H1 (cell line): ENCODE measurements around the gene EMC10. TPM values are rescaled to one million over a fixed set of nuclear protein-coding genes. Genes with fewer than 3 reads are reported as not detected.

Experiments used
- CTCF ChIA-PET: fragments of 300-600 bp; sonication (Branson Sonifier 250); formaldehyde crosslinking; loops from one replicate; lab custom pipeline; 2021; ENCODE audit not compliant: partially characterized antibody; lab: Charles Lee
- POLR2A ChIA-PET: fragments of 300-600 bp; sonication (Branson Sonifier 250); formaldehyde crosslinking; loops from one replicate; lab custom pipeline; 2021; ENCODE audit warnings: inconsistent platforms; ENCODE audit not compliant: partially characterized antibody; lab: Charles Lee
- DNase-seq, 2 experiments: peaks; one replicate each; pipeline versions ENCODE4 v3.0.0 to v3.0.0-alpha.2; 2010 to 2022; ENCODE audit warnings: low spot score in 2 of 2, low read depth in 1 of 2, mixed read lengths in 1 of 2
- FAIRE-seq: peaks from 2 replicates; lab custom pipeline; 2011; peaks lifted over from hg19 to GRCh38; lab: Jason Lieb, UNC
- H2AFZ ChIP-seq: 2 replicates; pipeline ENCODE4 v1.8.1; 2012; ENCODE audit warnings: low read length, inconsistent platforms
- H2AK5ac ChIP-seq: 2 replicates; pipeline ENCODE4 v1.6.1; 2013; ENCODE audit warnings: low read depth, low read length
- H2BK120ac ChIP-seq: replicated peaks from 2 replicates; pipeline ENCODE3; 2013; ENCODE audit warnings: low read depth, low read length, inconsistent platforms
- H2BK12ac ChIP-seq: 2 replicates; pipeline ENCODE4 v1.6.1; 2013; ENCODE audit warnings: low read depth, low read length
- H2BK15ac ChIP-seq: 2 replicates; pipeline ENCODE4 v1.6.1; 2013; ENCODE audit warnings: low read length
- H2BK20ac ChIP-seq: 2 replicates; pipeline ENCODE4 v1.6.1; 2013; ENCODE audit warnings: low read length
- H2BK5ac ChIP-seq: 2 replicates; pipeline ENCODE4 v1.6.1; 2013; ENCODE audit warnings: low read depth, low read length
- H3K14ac ChIP-seq: 2 replicates; pipeline ENCODE4 v1.6.1; 2013; ENCODE audit warnings: inconsistent platforms; ENCODE audit not compliant: insufficient read length
- H3K18ac ChIP-seq: 2 replicates; pipeline ENCODE4 v1.6.1; 2013; ENCODE audit warnings: low read length; ENCODE audit errors: extremely low read depth
- H3K23ac ChIP-seq: 2 replicates; pipeline ENCODE4 v1.6.1; 2013; ENCODE audit warnings: inconsistent platforms; ENCODE audit not compliant: insufficient read length
- H3K23me2 ChIP-seq: 2 replicates; pipeline ENCODE4 v1.6.1; 2013; ENCODE audit warnings: low read depth, low read length
- H3K27ac ChIP-seq: 2 replicates; pipeline ENCODE4 v1.6.1; 2011; ENCODE audit warnings: low read depth, low read length, inconsistent platforms
- H3K27me3 ChIP-seq, 4 experiments: replicated peaks in 1 of 4; 1 replicate in 1 of 4; 2 replicates in 3 of 4; pipeline versions ENCODE4 v1.6.1 to v1.8.1; 2011 to 2013; ENCODE audit warnings: low read length in 3 of 4, mild to moderate bottlenecking in 3 of 4, inconsistent platforms in 2 of 4, mixed read lengths in 2 of 4, moderate library complexity in 1 of 4; ENCODE audit not compliant: control insufficient read depth in 3 of 4, insufficient read depth in 3 of 4; ENCODE audit errors: extremely low read depth in 1 of 4
- H3K36me3 ChIP-seq, 4 experiments: 2 replicates each; pipeline versions ENCODE4 v1.6.1 to v1.8.1; 2011 to 2013; ENCODE audit warnings: mild to moderate bottlenecking in 4 of 4, low read length in 3 of 4, moderate library complexity in 2 of 4, control low read depth in 1 of 4, inconsistent platforms in 1 of 4; ENCODE audit not compliant: insufficient read depth in 4 of 4, control insufficient read depth in 2 of 4
- H3K4ac ChIP-seq: replicated peaks from 2 replicates; pipeline ENCODE3; 2013; ENCODE audit warnings: low read length, low read depth, mixed read lengths, inconsistent platforms; ENCODE audit not compliant: insufficient read length
- H3K4me1 ChIP-seq, 4 experiments: replicated peaks in 1 of 4; 1 replicate in 1 of 4; 2 replicates in 3 of 4; pipeline versions ENCODE4 v1.6.1 to v1.8.1; 2011 to 2013; ENCODE audit warnings: low read length in 3 of 4, inconsistent platforms in 2 of 4, mixed read lengths in 1 of 4; ENCODE audit not compliant: insufficient read depth in 4 of 4, control insufficient read depth in 3 of 4
- H3K4me2 ChIP-seq, 2 experiments: 2 replicates each; pipeline versions ENCODE4 v1.6.1 to v1.8.1; 2011 to 2013; ENCODE audit warnings: low read depth in 2 of 2, low read length in 2 of 2, control low read depth in 1 of 2, inconsistent platforms in 1 of 2, mild to moderate bottlenecking in 1 of 2; ENCODE audit not compliant: insufficient read depth in 1 of 2
- H3K4me3 ChIP-seq, 4 experiments: fragments of 200-600, 300-600 bp in 1 of 4; sonication (generic), shearing (Covaris generic), sonication (Bioruptor Twin) in 1 of 4; 2 replicates each; pipeline versions ENCODE4 v1.5.1 to v1.8.1; 2011 to 2016; ENCODE audit warnings: low read length in 4 of 4, low read depth in 3 of 4, control low read depth in 2 of 4, inconsistent platforms in 2 of 4, mild to moderate bottlenecking in 2 of 4, mixed read lengths in 1 of 4, moderate library complexity in 1 of 4; ENCODE audit not compliant: insufficient read depth in 2 of 4; ENCODE audit errors: extremely low read depth in 1 of 4
- H3K56ac ChIP-seq: replicated peaks from 2 replicates; pipeline ENCODE3; 2013; ENCODE audit warnings: low read depth, mild to moderate bottlenecking, mixed read lengths, low read length, inconsistent platforms; ENCODE audit not compliant: insufficient read length
- H3K79me1 ChIP-seq: 2 replicates; pipeline ENCODE4 v1.6.1; 2013; ENCODE audit warnings: low read depth, low read length, control low read depth
- H3K79me2 ChIP-seq, 2 experiments: 2 replicates each; pipeline versions ENCODE4 v1.6.1 to v1.8.1; 2012 to 2013; ENCODE audit warnings: low read length in 2 of 2, mild to moderate bottlenecking in 2 of 2, inconsistent platforms in 1 of 2; ENCODE audit not compliant: insufficient read depth in 2 of 2, control insufficient read depth in 1 of 2
- H3K9ac ChIP-seq, 4 experiments: replicated peaks in 1 of 4; 1 replicate in 1 of 4; 2 replicates in 3 of 4; pipeline versions ENCODE4 v1.6.1 to v1.8.1; 2011 to 2013; ENCODE audit warnings: low read depth in 3 of 4, low read length in 3 of 4, control low read depth in 2 of 4, mild to moderate bottlenecking in 2 of 4, moderate library complexity in 2 of 4, inconsistent platforms in 1 of 4; ENCODE audit errors: extremely low read depth in 1 of 4
- H3K9me3 ChIP-seq, 2 experiments: 2 replicates each; pipeline versions ENCODE4 v1.6.1 to v1.8.1; 2012 to 2013; ENCODE audit warnings: mild to moderate bottlenecking in 2 of 2, moderate library complexity in 2 of 2, control low read depth in 1 of 2, inconsistent platforms in 1 of 2, low read depth in 1 of 2, low read length in 1 of 2, mixed read lengths in 1 of 2; ENCODE audit not compliant: insufficient read depth in 2 of 2
- H4K20me1 ChIP-seq, 2 experiments: replicated peaks in 1 of 2; 2 replicates each; pipeline versions ENCODE3 to v1.8.1; 2011 to 2013; ENCODE audit warnings: inconsistent platforms in 2 of 2, low read length in 2 of 2, mild to moderate bottlenecking in 1 of 2; ENCODE audit not compliant: insufficient read depth in 2 of 2, control insufficient read depth in 1 of 2
- H4K5ac ChIP-seq: 2 replicates; pipeline ENCODE4 v1.6.1; 2013; ENCODE audit warnings: low read length, low read depth, mixed read lengths, inconsistent platforms; ENCODE audit not compliant: insufficient read length
- H4K8ac ChIP-seq: 2 replicates; pipeline ENCODE4 v1.8.0; 2013; ENCODE audit warnings: mild to moderate bottlenecking, moderate library complexity, low read length, inconsistent platforms; ENCODE audit not compliant: insufficient read depth; ENCODE audit errors: extremely low read depth
- H4K91ac ChIP-seq: replicated peaks from 2 replicates; pipeline ENCODE3; 2013; ENCODE audit warnings: low read length, mixed read lengths, inconsistent platforms; ENCODE audit not compliant: insufficient read length
- KDM1A ChIP-seq: fragments of 200-600, 300-600 bp; sonication (generic); IDR thresholded peaks from 2 replicates; pipeline ENCODE4 v1.7.1; 2016; ENCODE audit warnings: mild to moderate bottlenecking, low read length, borderline replicate concordance
- ZNF274 ChIP-seq: IDR thresholded peaks from 2 replicates; pipeline ENCODE4 v1.7.0; 2012; ENCODE audit warnings: low read length, borderline replicate concordance; ENCODE audit errors: extremely low read depth
- WGBS, 2 experiments: shearing (Covaris generic) in 1 of 2; methylation state at CpG; one replicate each; pipeline versions ENCODE4 v1.1.6 to v1.1.7; 2013 to 2015; ENCODE audit warnings: low lambda C conversion rate in 2 of 2, mixed read lengths in 2 of 2, inconsistent platforms in 1 of 2, low coverage in 1 of 2, missing lambda C conversion rate in 1 of 2; ENCODE audit not compliant: insufficient replicate concordance in 2 of 2, insufficient coverage in 1 of 2, insufficient read length in 1 of 2; ENCODE audit errors: extremely low coverage in 1 of 2, missing lambda C conversion rate in 1 of 2; 5-methylcytosine and 5-hydroxymethylcytosine counted together
- polyA plus RNA-seq, 7 experiments: library from polyadenylated mRNA; depleted of rRNA in 3 of 7; stranded (reverse) in 5 of 7; unstranded in 2 of 7; fragments of >200 nt in 5 of 7; fragments of 200-250 nt in 2 of 7; gene quantifications; 1 replicate in 5 of 7; 2 replicates in 1 of 7; 4 replicates in 1 of 7; pipeline versions ENCODE4 v1.2.1 to v1.2.3, GENCODE V29; 2011 to 2013; ENCODE audit warnings: missing spikeins in 2 of 7, mixed read lengths in 2 of 7
- total RNA-seq: library from RNA; stranded (reverse); fragmentation: NEBNext Ultra II Directional; extraction: Animal tissue kit (Norgen Biotek cat#: 25700); gene quantifications from 2 replicates; pipeline ENCODE4 v1.2.1, GENCODE V29; 2021

The EMC10 gene
- total and polyA plus RNA-seq, 2 of the 8 experiments (the other 6 are each of a cell fraction or from before 2014, with no cell fraction given), result 77.6 to 103 TPM

- H3K23ac ChIP-seq, result no peak overlapping the region
- H3K23me2 ChIP-seq, result peaks cover under 1% of the 10 kb centered on the region; the same call in 1 of the 2 replicates
- H3K79me1 ChIP-seq, result no peaks in the 10 kb centered on the region
- no peak overlapping the region for H4K8ac ChIP-seq
- H3K79me2 ChIP-seq, result no peaks in the 10 kb centered on the region
- no peak overlapping the region for H2AK5ac ChIP-seq
- H3K4me3 ChIP-seq, result no peak overlapping the region
- no peak overlapping the region for H3K27ac ChIP-seq
- no peak overlapping the region for H2BK15ac ChIP-seq
- no peak overlapping the region; a peak in 1 of 4 replicates for H3K4me2 ChIP-seq
- H3K14ac ChIP-seq, result no peak overlapping the region
- H4K5ac ChIP-seq, result no peak overlapping the region
- peak overlapping the region; percentile 47; the same call in 1 of the 2 replicates for H2BK5ac ChIP-seq
- H3K36me3 ChIP-seq, result no peaks in the 10 kb centered on the region
- H3K4ac ChIP-seq, result no peak overlapping the region
- no peak overlapping the region for H2AFZ ChIP-seq
- no peak overlapping the region for H3K9ac ChIP-seq
- H4K91ac ChIP-seq, result peak overlapping the region; percentile 34
- no peak overlapping the region for H3K18ac ChIP-seq
- no peak for DNase-seq
- WGBS, 2 experiments, result 85% methylated on average over 23 of the region's 30 CpGs; no CpG with 5 or more reads in 1 of the 2 experiments
- peak; percentile 30; the same call in 1 of the 2 replicates for TF ChIP-seq KDM1A
- TF ChIP-seq ZNF274, result no peak
- TF ChIP-seq, all 59 proteins: peak for 1
- Histone ChIP-seq H3K27me3 (no peaks in the 10 kb centered on the region; a peak in 2 of 7 replicates), H3K4me1 (peaks cover 0 to 7% (median 0%) of the 10 kb centered on the region in 4 experiments; a peak in 1 of 7 replicates), H3K56ac (no peak overlapping the region), H2BK120ac (no peak overlapping the region), H2BK20ac (no peak overlapping the region), H4K20me1 (no peaks in the 10 kb centered on the region), H3K9me3 (no peaks in the 10 kb centered on the region), H2BK12ac (no peak overlapping the region)
- ChIA-PET POLR2A (no interaction called here), CTCF (interaction anchor here (0.6 to 3.7 kb wide), 6 partner anchors 10 to 94 kb away, joined by 3 to 14 read pairs (median 4); no protein-coding TSS in a partner anchor)
- no peak for FAIRE-seq
These were observed 25.7 kb upstream of the EMC10 start for GRCh38 chr19:50450369-50451222.
